HEK293 (cell line): ENCODE measurements around the gene KRT73.

Source experiments
- CTCF ChIA-PET: fragments of 350-600 bp; formaldehyde crosslinking; extraction: SDS; loops from one replicate; lab custom pipeline; 2021; ENCODE audit warnings: antibody characterized with exemption; lab: Yijun Ruan, JAX
- POLR2A ChIA-PET: fragments of 300-600 bp; formaldehyde crosslinking; extraction: SDS; loops from one replicate; lab custom pipeline; 2020; ENCODE audit warnings: antibody characterized with exemption, inconsistent platforms; lab: Yijun Ruan, JAX
- H3K27ac ChIP-seq: fragments of 200-500 bp; sonication (Bioruptor generic); 2 replicates; pipeline ENCODE4 v1.5.1; 2014; ENCODE audit warnings: low read depth, low read length, control low read depth, inconsistent platforms; ENCODE audit errors: extremely low read depth
- H3K36me3 ChIP-seq, 2 experiments: fragments of 200-500 bp in 1 of 2; sonication (Bioruptor generic) in 1 of 2; 1 replicate in 1 of 2; 2 replicates in 1 of 2; pipeline ENCODE4 v1.5.1; 2014 to 2017; ENCODE audit warnings: inconsistent platforms in 2 of 2, low read length in 2 of 2; ENCODE audit not compliant: control insufficient read depth in 2 of 2, insufficient read depth in 1 of 2
- H3K4me1 ChIP-seq: fragments of 200-500 bp; sonication (Bioruptor generic); 2 replicates; pipeline ENCODE4 v1.5.1; 2014; ENCODE audit warnings: mild to moderate bottlenecking, low read length, inconsistent platforms; ENCODE audit not compliant: control insufficient read depth, insufficient read depth
- H3K4me3 ChIP-seq: 2 replicates; pipeline ENCODE4 v1.5.1; 2011; ENCODE audit warnings: low read depth, mild to moderate bottlenecking, control low read depth, low read length, moderate library complexity
- H3K9me3 ChIP-seq: fragments of 200-500 bp; sonication (Bioruptor generic); 2 replicates; pipeline ENCODE4 v1.5.1; 2014; ENCODE audit warnings: low read depth, low read length, inconsistent platforms; ENCODE audit not compliant: control insufficient read depth, insufficient read depth
- BCL6B ChIP-seq: fragments of 450-650 bp; formaldehyde crosslinking; IDR thresholded peaks from 2 replicates; pipeline ENCODE4 v1.5.1; 2017; ENCODE audit warnings: missing biosample characterization, missing genetic modification characterization
- GFI1B ChIP-seq: fragments of 450-650 bp; formaldehyde crosslinking; IDR thresholded peaks from 2 replicates; pipeline ENCODE4 v1.5.1; 2016; ENCODE audit warnings: missing biosample characterization, missing genetic modification characterization
- KLF1 ChIP-seq: fragments of 450-650 bp; formaldehyde crosslinking; IDR thresholded peaks from 2 replicates; pipeline ENCODE4 v1.5.1; 2016; ENCODE audit warnings: missing biosample characterization, missing genetic modification characterization
- KLF7 ChIP-seq: fragments of 450-650 bp; formaldehyde crosslinking; IDR thresholded peaks from 2 replicates; pipeline ENCODE4 v1.5.1; 2016; ENCODE audit warnings: missing biosample characterization, missing genetic modification characterization, borderline replicate concordance
- ZNF133 ChIP-seq: fragments of 450-650 bp; formaldehyde crosslinking; IDR thresholded peaks from 2 replicates; pipeline ENCODE4 v1.5.1; 2016; ENCODE audit warnings: missing biosample characterization, missing genetic modification characterization
- ZNF184 ChIP-seq: fragments of 450-650 bp; IDR thresholded peaks from 2 replicates; pipeline ENCODE4 v1.5.1; 2018; ENCODE audit warnings: missing biosample characterization, mild to moderate bottlenecking, missing genetic modification characterization
- ZNF311 ChIP-seq: fragments of 450-650 bp; formaldehyde crosslinking; IDR thresholded peaks from 2 replicates; pipeline ENCODE4 v1.5.1; 2017; ENCODE audit warnings: missing biosample characterization, missing genetic modification characterization, borderline replicate concordance
- ZNF366 ChIP-seq: fragments of 450-650 bp; formaldehyde crosslinking; conservative IDR thresholded peaks from 2 replicates; pipeline ENCODE4 v1.5.1; 2016; ENCODE audit warnings: missing biosample characterization, missing genetic modification characterization
- ZNF513 ChIP-seq: fragments of 450-650 bp; IDR thresholded peaks from 2 replicates; pipeline ENCODE4 v1.5.1; 2018; ENCODE audit warnings: missing biosample characterization, missing genetic modification characterization
- ZNF548 ChIP-seq: fragments of 450-650 bp; formaldehyde crosslinking; IDR thresholded peaks from 2 replicates; pipeline ENCODE4 v1.5.1; 2016; ENCODE audit warnings: missing biosample characterization, missing genetic modification characterization
- ZNF555 ChIP-seq: fragments of 450-650 bp; formaldehyde crosslinking; conservative IDR thresholded peaks from 2 replicates; pipeline ENCODE4 v1.5.1; 2017; ENCODE audit warnings: missing biosample characterization, mild to moderate bottlenecking, missing genetic modification characterization, inconsistent platforms
- ZNF596 ChIP-seq: fragments of 450-650 bp; IDR thresholded peaks from 2 replicates; pipeline ENCODE4 v1.5.0; 2018; ENCODE audit warnings: missing biosample characterization, mild to moderate bottlenecking, missing genetic modification characterization, moderate library complexity
- ZNF626 ChIP-seq: fragments of 450-650 bp; sonication (Bioruptor Pico); formaldehyde crosslinking; IDR thresholded peaks from 2 replicates; pipeline ENCODE4 v1.5.1; 2018; ENCODE audit warnings: missing biosample characterization, missing genetic modification characterization, inconsistent platforms
- ZNF654 ChIP-seq: fragments of 450-650 bp; formaldehyde crosslinking; IDR thresholded peaks from 2 replicates; pipeline ENCODE4 v1.5.1; 2016; ENCODE audit warnings: low read depth, missing biosample characterization, missing genetic modification characterization
- ZNF768 ChIP-seq: fragments of 450-650 bp; formaldehyde crosslinking; IDR thresholded peaks from 2 replicates; pipeline ENCODE4 v1.5.1; 2018; ENCODE audit warnings: missing biosample characterization, mild to moderate bottlenecking, missing genetic modification characterization
- ZNF785 ChIP-seq: fragments of 450-650 bp; formaldehyde crosslinking; IDR thresholded peaks from 2 replicates; pipeline ENCODE4 v1.5.1; 2016; ENCODE audit warnings: missing biosample characterization, missing genetic modification characterization
- ZSCAN23 ChIP-seq: fragments of 450-650 bp; formaldehyde crosslinking; IDR thresholded peaks from 2 replicates; pipeline ENCODE4 v1.5.1; 2016; ENCODE audit warnings: missing biosample characterization, missing genetic modification characterization
- ZSCAN30 ChIP-seq: fragments of 450-650 bp; IDR thresholded peaks from 2 replicates; pipeline ENCODE4 v1.5.1; 2018; ENCODE audit warnings: missing biosample characterization, mild to moderate bottlenecking, missing genetic modification characterization, moderate library complexity
- TF ChIP-seq, protein P1 (sequence below): fragments of 450-650 bp; formaldehyde crosslinking; conservative IDR thresholded peaks from 2 replicates; pipeline ENCODE4 v1.5.1; 2016; ENCODE audit warnings: low read depth, missing biosample characterization, missing genetic modification characterization
- TF ChIP-seq, protein P2 (sequence below): fragments of 450-650 bp; formaldehyde crosslinking; IDR thresholded peaks from 2 replicates; pipeline ENCODE4 v1.5.1; 2016; ENCODE audit warnings: missing biosample characterization, missing genetic modification characterization

Gene KRT73

DNA sequence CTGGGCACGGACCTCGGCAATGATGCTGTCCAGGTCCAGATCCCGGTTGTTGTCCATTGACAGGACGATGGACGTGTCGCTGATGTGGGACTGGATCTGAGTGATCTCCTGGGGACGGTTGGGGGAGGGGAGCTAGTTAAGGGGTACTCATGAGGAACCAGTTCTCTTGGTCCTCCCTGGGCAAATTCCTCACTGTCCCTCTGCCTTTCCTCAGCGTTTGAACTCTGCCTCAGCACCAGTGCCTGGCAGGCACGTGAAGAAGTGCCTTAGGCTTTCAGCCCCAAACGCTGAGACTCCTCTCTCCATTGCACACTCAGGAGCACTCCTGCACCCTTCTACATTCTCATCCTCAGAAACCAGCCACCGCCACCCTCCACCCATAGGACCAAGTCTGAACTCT, 26.8 kb downstream of the KRT73 start:
- H3K4me1 ChIP-seq: no peaks in the 10 kb centered on the region
- no peak overlapping the region for H3K27ac ChIP-seq
- H3K36me3 ChIP-seq: no peaks in the 10 kb centered on the region
- ChIA-PET CTCF (interaction anchor here (0.7 to 1.2 kb wide), 4 partner anchors 10 to 279 kb away, joined by 3 to 4 read pairs (median 3); no protein-coding TSS in a partner anchor), POLR2A (no interaction called here)
- no peak overlapping the region for H3K4me3 ChIP-seq
- no peaks in the 10 kb centered on the region for H3K9me3 ChIP-seq
- TF ChIP-seq ZNF626 (tag by site-specific recombination): no peak
- no peak for TF ChIP-seq ZSCAN30 (tag by site-specific recombination)
- no peak for TF ChIP-seq ZNF184 (tag by site-specific recombination)
- TF ChIP-seq ZNF133: no peak
- no peak for TF ChIP-seq ZNF311 (tag by site-specific recombination)
- no peak for TF ChIP-seq ZNF654 (tag by site-specific recombination)
- TF ChIP-seq ZNF596: no peak
- TF ChIP-seq KLF7 (tag by site-specific recombination): no peak
- TF ChIP-seq ZNF555 (tag by site-specific recombination): no peak
- TF ChIP-seq ZNF513: no peak
- TF ChIP-seq ZNF785 (tag by site-specific recombination): no peak
- TF ChIP-seq, protein P1, sequence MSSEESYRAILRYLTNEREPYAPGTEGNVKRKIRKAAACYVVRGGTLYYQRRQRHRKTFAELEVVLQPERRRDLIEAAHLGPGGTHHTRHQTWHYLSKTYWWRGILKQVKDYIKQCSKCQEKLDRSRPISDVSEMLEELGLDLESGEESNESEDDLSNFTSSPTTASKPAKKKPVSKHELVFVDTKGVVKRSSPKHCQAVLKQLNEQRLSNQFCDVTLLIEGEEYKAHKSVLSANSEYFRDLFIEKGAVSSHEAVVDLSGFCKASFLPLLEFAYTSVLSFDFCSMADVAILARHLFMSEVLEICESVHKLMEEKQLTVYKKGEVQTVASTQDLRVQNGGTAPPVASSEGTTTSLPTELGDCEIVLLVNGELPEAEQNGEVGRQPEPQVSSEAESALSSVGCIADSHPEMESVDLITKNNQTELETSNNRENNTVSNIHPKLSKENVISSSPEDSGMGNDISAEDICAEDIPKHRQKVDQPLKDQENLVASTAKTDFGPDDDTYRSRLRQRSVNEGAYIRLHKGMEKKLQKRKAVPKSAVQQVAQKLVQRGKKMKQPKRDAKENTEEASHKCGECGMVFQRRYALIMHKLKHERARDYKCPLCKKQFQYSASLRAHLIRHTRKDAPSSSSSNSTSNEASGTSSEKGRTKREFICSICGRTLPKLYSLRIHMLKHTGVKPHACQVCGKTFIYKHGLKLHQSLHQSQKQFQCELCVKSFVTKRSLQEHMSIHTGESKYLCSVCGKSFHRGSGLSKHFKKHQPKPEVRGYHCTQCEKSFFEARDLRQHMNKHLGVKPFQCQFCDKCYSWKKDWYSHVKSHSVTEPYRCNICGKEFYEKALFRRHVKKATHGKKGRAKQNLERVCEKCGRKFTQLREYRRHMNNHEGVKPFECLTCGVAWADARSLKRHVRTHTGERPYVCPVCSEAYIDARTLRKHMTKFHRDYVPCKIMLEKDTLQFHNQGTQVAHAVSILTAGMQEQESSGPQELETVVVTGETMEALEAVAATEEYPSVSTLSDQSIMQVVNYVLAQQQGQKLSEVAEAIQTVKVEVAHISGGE (tag by site-specific recombination): no peak
- no peak for TF ChIP-seq KLF1 (tag by site-specific recombination)
- no peak for TF ChIP-seq ZNF548 (tag by site-specific recombination)
- no peak for TF ChIP-seq ZNF768
- no peak for TF ChIP-seq ZNF366 (tag by site-specific recombination)
- TF ChIP-seq ZSCAN23 (tag by site-specific recombination): no peak
- TF ChIP-seq, protein P2, sequence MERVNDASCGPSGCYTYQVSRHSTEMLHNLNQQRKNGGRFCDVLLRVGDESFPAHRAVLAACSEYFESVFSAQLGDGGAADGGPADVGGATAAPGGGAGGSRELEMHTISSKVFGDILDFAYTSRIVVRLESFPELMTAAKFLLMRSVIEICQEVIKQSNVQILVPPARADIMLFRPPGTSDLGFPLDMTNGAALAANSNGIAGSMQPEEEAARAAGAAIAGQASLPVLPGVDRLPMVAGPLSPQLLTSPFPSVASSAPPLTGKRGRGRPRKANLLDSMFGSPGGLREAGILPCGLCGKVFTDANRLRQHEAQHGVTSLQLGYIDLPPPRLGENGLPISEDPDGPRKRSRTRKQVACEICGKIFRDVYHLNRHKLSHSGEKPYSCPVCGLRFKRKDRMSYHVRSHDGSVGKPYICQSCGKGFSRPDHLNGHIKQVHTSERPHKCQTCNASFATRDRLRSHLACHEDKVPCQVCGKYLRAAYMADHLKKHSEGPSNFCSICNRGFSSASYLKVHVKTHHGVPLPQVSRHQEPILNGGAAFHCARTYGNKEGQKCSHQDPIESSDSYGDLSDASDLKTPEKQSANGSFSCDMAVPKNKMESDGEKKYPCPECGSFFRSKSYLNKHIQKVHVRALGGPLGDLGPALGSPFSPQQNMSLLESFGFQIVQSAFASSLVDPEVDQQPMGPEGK: no peak
- no peak for TF ChIP-seq BCL6B (tag by site-specific recombination)
- TF ChIP-seq GFI1B (tag by site-specific recombination): no peak
